BLaER1 treated with 17β-estradiol and CSF1 and Interleukin-3, amounts not matched to agents 10 nM and 100 nM (cell line): ENCODE measurements around the gene PPP3CA.
A peak's percentile ranks its signal among the peaks of the same experiment; 100 is the strongest.
"Not testable (repeated sequence)": the region's sequence is repeated elsewhere in the genome, so short reads cannot be mapped to it uniquely, and the experiment has no call there.

ENCODE experiments used
- H3K27ac ChIP-seq, 11 experiments: shearing (Covaris generic); formaldehyde crosslinking; 2 replicates each; pipeline ENCODE4 v1.8.1; 2022
- H3K27me3 ChIP-seq, 11 experiments: shearing (Covaris generic); formaldehyde crosslinking; 2 replicates each; pipeline ENCODE4 v1.8.1; 2022
- H3K36me3 ChIP-seq, 11 experiments: shearing (Covaris generic); formaldehyde crosslinking; 2 replicates each; pipeline ENCODE4 v1.8.1; 2022
- H3K4me1 ChIP-seq, 10 experiments: shearing (Covaris generic); formaldehyde crosslinking; 2 replicates each; pipeline ENCODE4 v1.8.1; 2022
- H3K4me2 ChIP-seq, 11 experiments: shearing (Covaris generic); formaldehyde crosslinking; 2 replicates each; pipeline ENCODE4 v1.8.1; 2022
- H3K4me3 ChIP-seq, 10 experiments: shearing (Covaris generic); formaldehyde crosslinking; 2 replicates each; pipeline ENCODE4 v1.8.1; 2022
- H3K9ac ChIP-seq, 11 experiments: shearing (Covaris generic); formaldehyde crosslinking; 2 replicates each; pipeline ENCODE4 v1.8.1; 2022
- H3K9me3 ChIP-seq, 11 experiments: shearing (Covaris generic); formaldehyde crosslinking; replicated peaks in 1 of 11; 2 replicates each; pipeline ENCODE4 v1.8.1; 2022
- H4K20me1 ChIP-seq, 11 experiments: shearing (Covaris generic); formaldehyde crosslinking; 2 replicates each; pipeline ENCODE4 v1.8.1; 2022
- Cebpa-rat ChIP-seq, 11 experiments: shearing (Covaris generic); IDR thresholded peaks; 2 replicates each; pipeline ENCODE4 v1.8.1; 2022

The PPP3CA gene

DNA sequence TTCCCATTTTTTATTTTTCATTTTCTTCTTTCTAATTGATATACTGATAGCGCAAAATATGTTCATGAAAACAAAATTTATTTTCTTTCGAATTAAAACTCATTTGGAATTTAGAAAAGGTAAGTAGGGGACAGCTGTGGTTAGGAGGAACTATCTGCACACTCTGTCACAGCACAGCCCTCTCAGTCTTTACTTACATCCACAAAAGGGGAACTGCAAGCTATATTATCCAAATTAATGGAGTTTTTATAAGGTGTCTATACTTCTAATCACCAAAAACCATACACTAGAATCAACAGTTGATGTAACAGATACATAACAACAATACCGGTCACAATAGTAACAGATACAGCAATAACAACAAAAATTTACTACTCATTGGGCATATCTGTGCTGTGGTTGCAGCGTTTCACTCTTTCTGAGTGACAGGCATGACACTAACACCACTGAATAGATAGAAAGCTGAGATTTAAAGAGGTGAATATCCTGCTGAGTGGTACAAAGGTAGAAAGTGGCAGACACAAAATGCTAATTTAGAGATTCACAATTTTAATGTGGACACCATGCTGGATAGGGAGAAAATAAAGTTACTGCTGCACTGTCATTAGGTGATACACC, 160.7 kb downstream of the PPP3CA start:
- Histone ChIP-seq H3K9me3 (peaks cover 12 to 24% (median 20%) of the 10 kb centered on the region in 11 experiments; a peak in 21 of 22 replicates), H3K4me2 (no peak overlapping the region), H3K27me3 (no peaks in the 10 kb centered on the region), H3K4me1 (peaks cover 0 to 12% (median 0%) of the 10 kb centered on the region in 10 experiments; a peak in 2 of 20 replicates), H3K4me3 (no peak overlapping the region), H3K27ac (no peak overlapping the region), H3K36me3 (peaks cover 12 to 39% (median 22%) of the 10 kb centered on the region in 11 experiments; a peak in 21 of 22 replicates), H3K9ac (no peak overlapping the region), H4K20me1 (peaks cover 0 to 89% (median 7%) of the 10 kb centered on the region in 11 experiments; a peak in 9 of 22 replicates)
- TF ChIP-seq Cebpa-rat (IDR thresholded peaks at IDR 0.05): no peak

DNA sequence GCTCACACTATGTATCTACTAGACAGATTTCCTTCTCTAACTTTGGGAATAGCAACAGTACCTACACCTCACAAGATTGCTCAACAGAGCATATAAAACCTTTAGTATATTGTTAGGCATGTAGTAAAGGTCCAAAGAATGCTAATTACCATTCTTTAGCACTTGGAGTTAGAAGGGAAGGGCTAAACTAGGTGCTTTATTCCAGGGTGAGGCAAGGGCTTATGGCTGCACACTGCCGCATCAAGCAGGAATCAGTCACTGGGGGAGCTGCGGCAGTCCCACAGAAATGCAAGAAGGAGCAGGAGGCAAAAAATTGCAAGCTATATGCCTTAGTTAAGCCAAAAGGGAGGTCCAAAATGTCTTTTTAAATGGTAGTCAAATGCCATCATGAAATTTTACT, 162.7 kb downstream of the PPP3CA start:
- no peak overlapping the region for H3K4me3 ChIP-seq
- H3K36me3 ChIP-seq: peaks cover 12 to 36% (median 22%) of the 10 kb centered on the region in 11 experiments; a peak in 21 of 22 replicates
- TF ChIP-seq Cebpa-rat (IDR thresholded peaks at IDR 0.05): no peak
- H3K4me1 ChIP-seq: peaks cover 0 to 12% (median 0%) of the 10 kb centered on the region in 10 experiments; a peak in 2 of 20 replicates
- H3K27ac ChIP-seq: no peak overlapping the region
- H3K9me3 ChIP-seq: peaks cover 12 to 24% (median 20%) of the 10 kb centered on the region in 11 experiments; a peak in 21 of 22 replicates
- no peaks in the 10 kb centered on the region for H3K27me3 ChIP-seq
- H3K4me2 ChIP-seq: no peak overlapping the region
- H3K9ac ChIP-seq: no peak overlapping the region
- peaks cover 0 to 80% (median 0%) of the 10 kb centered on the region in 11 experiments; a peak in 7 of 22 replicates for H4K20me1 ChIP-seq

- Histone ChIP-seq H4K20me1 (peaks cover 0 to 79% (median 0%) of the 10 kb centered on the region in 11 experiments; a peak in 7 of 22 replicates), H3K27me3 (no peaks in the 10 kb centered on the region), H3K9ac (no peak overlapping the region), H3K27ac (no peak overlapping the region), H3K9me3 (peaks cover 12 to 24% (median 20%) of the 10 kb centered on the region in 11 experiments; a peak in 21 of 22 replicates), H3K36me3 (peaks cover 12 to 36% (median 24%) of the 10 kb centered on the region in 11 experiments; a peak in 21 of 22 replicates), H3K4me1 (peaks cover 0 to 12% (median 0%) of the 10 kb centered on the region in 10 experiments; a peak in 2 of 20 replicates), H3K4me2 (peak overlapping the region in 1 of 11 experiments; percentile 50; a peak in 1 of 22 replicates), H3K4me3 (no peak overlapping the region)
- TF ChIP-seq Cebpa-rat (IDR thresholded peaks at IDR 0.05): no peak
Measured at GRCh38 chr4:101183666-101184373, 163.5 kb downstream of the PPP3CA start.

- H3K36me3 ChIP-seq: peaks cover 12 to 36% (median 24%) of the 10 kb centered on the region in 11 experiments; a peak in 21 of 22 replicates
- H3K27ac ChIP-seq: no peak overlapping the region
- H3K9me3 ChIP-seq: peaks cover 12 to 24% (median 20%) of the 10 kb centered on the region in 11 experiments; a peak in 21 of 22 replicates
- no peaks in the 10 kb centered on the region for H3K27me3 ChIP-seq
- no peak overlapping the region for H3K9ac ChIP-seq
- no peak overlapping the region for H3K4me2 ChIP-seq
- peaks cover 0 to 79% (median 0%) of the 10 kb centered on the region in 11 experiments; a peak in 6 of 22 replicates for H4K20me1 ChIP-seq
- H3K4me1 ChIP-seq: peaks cover 0 to 12% (median 0%) of the 10 kb centered on the region in 10 experiments; a peak in 2 of 20 replicates
- no peak overlapping the region for H3K4me3 ChIP-seq
- TF ChIP-seq Cebpa-rat (IDR thresholded peaks at IDR 0.05): no peak
Measured at GRCh38 chr4:101183221-101183620, 164.1 kb downstream of the PPP3CA start.

DNA sequence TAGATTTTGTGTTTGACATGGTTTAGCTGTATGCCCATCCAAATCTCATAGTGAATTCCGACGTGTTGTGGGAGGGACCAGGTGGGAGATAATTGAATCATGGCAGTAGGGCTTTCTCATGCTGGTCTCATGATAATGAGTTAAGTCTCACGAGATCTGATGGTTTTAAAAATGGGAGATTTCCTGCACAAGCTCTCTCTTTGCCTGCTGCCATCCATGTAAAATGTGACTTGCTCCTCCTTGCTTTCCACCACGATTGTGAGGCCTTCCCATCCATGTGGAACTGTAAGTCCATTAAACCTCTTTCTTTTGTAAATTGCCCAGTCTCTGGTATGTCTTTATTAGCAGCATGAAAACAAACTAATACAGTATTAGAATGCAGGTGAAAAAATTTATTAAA, 164.6 kb downstream of the PPP3CA start:
- H3K27ac ChIP-seq, H3K4me2 ChIP-seq, H3K4me3 ChIP-seq, H3K9ac ChIP-seq, H3K27me3 ChIP-seq: not testable (repeated sequence)
- peaks cover 12 to 36% (median 24%) of the 10 kb centered on the region in 11 experiments; a peak in 21 of 22 replicates for H3K36me3 ChIP-seq
- peaks cover 12 to 24% (median 20%) of the 10 kb centered on the region in 11 experiments; a peak in 21 of 22 replicates for H3K9me3 ChIP-seq
- peaks cover 0 to 78% (median 0%) of the 10 kb centered on the region in 11 experiments; a peak in 5 of 22 replicates for H4K20me1 ChIP-seq
- H3K4me1 ChIP-seq: peaks cover 0 to 12% (median 0%) of the 10 kb centered on the region in 10 experiments; a peak in 2 of 20 replicates

GRCh38 chr4:101178731-101179130, 168.6 kb downstream of the PPP3CA start:
- Histone ChIP-seq H3K4me2 (no peak overlapping the region), H3K36me3 (peaks cover 12 to 25% (median 18%) of the 10 kb centered on the region in 11 experiments; a peak in 21 of 22 replicates), H3K4me3 (no peak overlapping the region), H3K27ac (no peak overlapping the region), H4K20me1 (peaks cover 0 to 79% (median 0%) of the 10 kb centered on the region in 11 experiments; a peak in 7 of 22 replicates), H3K4me1 (peaks cover 0 to 6% (median 0%) of the 10 kb centered on the region in 10 experiments; a peak in 2 of 20 replicates), H3K27me3 (no peaks in the 10 kb centered on the region), H3K9me3 (peaks cover 12 to 19% (median 16%) of the 10 kb centered on the region in 11 experiments; a peak in 21 of 22 replicates), H3K9ac (no peak overlapping the region)
- no peak for TF ChIP-seq Cebpa-rat (IDR thresholded peaks at IDR 0.05)

DNA sequence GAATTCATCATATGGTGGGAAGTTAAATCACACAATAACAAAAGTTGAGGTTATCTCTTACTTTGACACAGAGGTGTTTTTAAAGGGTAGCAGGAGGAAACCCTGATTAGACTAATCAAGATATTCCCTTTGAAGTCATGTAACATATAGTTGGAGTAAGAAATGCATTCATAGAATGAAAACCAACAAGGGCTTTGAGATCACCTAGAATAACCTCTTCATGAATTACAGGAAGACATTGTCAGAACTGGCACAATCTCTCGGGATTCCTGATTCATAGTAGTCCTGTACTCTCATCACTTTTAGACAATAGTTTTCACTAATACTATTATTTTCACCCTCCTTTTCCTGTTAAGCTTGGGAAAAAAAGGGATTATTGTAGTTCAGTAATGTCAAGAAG, 170.2 kb downstream of the PPP3CA start:
- peaks cover 0 to 10% (median 0%) of the 10 kb centered on the region in 10 experiments; a peak in 2 of 20 replicates for H3K4me1 ChIP-seq
- H3K36me3 ChIP-seq: peaks cover under 1 to 9% (median 2%) of the 10 kb centered on the region in 11 experiments; a peak in 13 of 22 replicates
- H3K4me3 ChIP-seq: no peak overlapping the region
- H3K4me2 ChIP-seq: no peak overlapping the region
- no peak overlapping the region for H3K9ac ChIP-seq
- H3K27me3 ChIP-seq: no peaks in the 10 kb centered on the region
- peaks cover 0 to 4% (median 1%) of the 10 kb centered on the region in 11 experiments; a peak in 12 of 22 replicates for H3K9me3 ChIP-seq
- TF ChIP-seq Cebpa-rat (IDR thresholded peaks at IDR 0.05): no peak
- no peak overlapping the region for H3K27ac ChIP-seq
- peaks cover 0 to 80% (median 0%) of the 10 kb centered on the region in 11 experiments; a peak in 7 of 22 replicates for H4K20me1 ChIP-seq

GRCh38 chr4:101175896-101176676, 171.2 kb downstream of the PPP3CA start:
- Histone ChIP-seq H3K9ac (no peak overlapping the region), H3K4me2 (no peak overlapping the region), H3K9me3 (no peaks in the 10 kb centered on the region), H3K4me3 (no peak overlapping the region), H3K4me1 (peaks cover 0 to 12% (median 0%) of the 10 kb centered on the region in 10 experiments; a peak in 2 of 20 replicates), H3K27me3 (no peaks in the 10 kb centered on the region), H3K36me3 (peaks cover 0 to 8% (median 0%) of the 10 kb centered on the region in 11 experiments; a peak in 6 of 22 replicates), H4K20me1 (peaks cover 0 to 90% (median 0%) of the 10 kb centered on the region in 11 experiments; a peak in 7 of 22 replicates), H3K27ac (no peak overlapping the region)
- TF ChIP-seq Cebpa-rat (IDR thresholded peaks at IDR 0.05): no peak
